Measurements from ENCODE around the gene SNX11.

- no peak for TF ChIP-seq ZNF423 (tag by site-specific recombination; IDR thresholded peaks at IDR 0.05)
- TF ChIP-seq CTCF (tag by site-specific recombination; IDR thresholded peaks at IDR 0.05): no peak
- TF ChIP-seq ZNF660 (tag by site-specific recombination; IDR thresholded peaks at IDR 0.05): no peak
- no peak for TF ChIP-seq ZNF639 (tag by site-specific recombination; IDR thresholded peaks at IDR 0.05)
- no peak for TF ChIP-seq ZNF555 (tag by site-specific recombination; conservative IDR thresholded peaks at IDR 0.05)
- TF ChIP-seq ZNF629 (tag by site-specific recombination; IDR thresholded peaks at IDR 0.05): no peak
- no peak for TF ChIP-seq ZNF530 (tag by site-specific recombination; IDR thresholded peaks at IDR 0.05; ENCODE audit: low read depth)
- TF ChIP-seq ZNF26 (tag by site-specific recombination; IDR thresholded peaks at IDR 0.05): no peak
- no peak for TF ChIP-seq ZNF792 (tag by site-specific recombination; IDR thresholded peaks at IDR 0.05)
- TF ChIP-seq YY1 (tag by site-specific recombination; IDR thresholded peaks at IDR 0.05): no peak
- no peak for TF ChIP-seq ZNF692 (tag by site-specific recombination; IDR thresholded peaks at IDR 0.05)
- TF ChIP-seq ZNF112 (tag by site-specific recombination; IDR thresholded peaks at IDR 0.05): no peak
- TF ChIP-seq PBX3 (CRISPR knock-in tag; IDR thresholded peaks at IDR 0.05): no peak
These were observed 44.7 kb downstream of the SNX11 start for GRCh38 chr17:48152289-48152688.
